ENCODE results near the gene AKAP13. TPM values are rescaled to one million over a fixed set of nuclear protein-coding genes. Genes with fewer than 3 reads are reported as not detected.

The AKAP13 gene
- polyA plus RNA-seq, 1 experiment = 15.5 TPM

DNA sequence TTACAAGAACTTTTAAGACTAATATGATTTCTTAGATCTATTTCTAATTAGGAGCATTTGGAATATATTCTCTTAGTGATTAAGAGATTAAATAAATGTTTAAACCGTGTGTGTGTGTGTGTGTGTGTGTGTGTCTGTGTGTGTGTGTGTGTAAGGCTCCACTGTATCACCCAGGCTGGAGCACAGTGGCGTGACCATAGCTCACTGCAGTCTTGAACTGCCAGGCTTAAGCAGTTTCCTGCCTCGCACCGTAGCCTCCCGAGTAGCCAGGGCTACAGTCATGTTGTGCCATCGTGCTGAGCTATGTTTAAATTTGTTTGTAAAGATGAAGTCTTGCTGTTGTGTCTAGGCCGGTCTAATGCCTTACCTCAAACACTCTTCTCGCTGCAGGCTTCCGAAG, 305.0 kb downstream of the AKAP13 start:
- Histone ChIP-seq H3K27me3 (ENCODE audit: control insufficient read depth, insufficient read depth, low read length) (no peaks in the 10 kb centered on the region), H3K27ac (ENCODE audit: low read depth, low read length) (no peak overlapping the region), H3K4me3 (ENCODE audit: low read depth, low read length) (no peak overlapping the region), H3K9me3 (ENCODE audit: control insufficient read depth, insufficient read depth, low read length) (no peaks in the 10 kb centered on the region)
- ChIA-PET CTCF (no interaction called here), POLR2A (no interaction called here)
- no peak for DNase-seq (ENCODE audit: low read depth, low spot score)
- TF ChIP-seq, protein P1, sequence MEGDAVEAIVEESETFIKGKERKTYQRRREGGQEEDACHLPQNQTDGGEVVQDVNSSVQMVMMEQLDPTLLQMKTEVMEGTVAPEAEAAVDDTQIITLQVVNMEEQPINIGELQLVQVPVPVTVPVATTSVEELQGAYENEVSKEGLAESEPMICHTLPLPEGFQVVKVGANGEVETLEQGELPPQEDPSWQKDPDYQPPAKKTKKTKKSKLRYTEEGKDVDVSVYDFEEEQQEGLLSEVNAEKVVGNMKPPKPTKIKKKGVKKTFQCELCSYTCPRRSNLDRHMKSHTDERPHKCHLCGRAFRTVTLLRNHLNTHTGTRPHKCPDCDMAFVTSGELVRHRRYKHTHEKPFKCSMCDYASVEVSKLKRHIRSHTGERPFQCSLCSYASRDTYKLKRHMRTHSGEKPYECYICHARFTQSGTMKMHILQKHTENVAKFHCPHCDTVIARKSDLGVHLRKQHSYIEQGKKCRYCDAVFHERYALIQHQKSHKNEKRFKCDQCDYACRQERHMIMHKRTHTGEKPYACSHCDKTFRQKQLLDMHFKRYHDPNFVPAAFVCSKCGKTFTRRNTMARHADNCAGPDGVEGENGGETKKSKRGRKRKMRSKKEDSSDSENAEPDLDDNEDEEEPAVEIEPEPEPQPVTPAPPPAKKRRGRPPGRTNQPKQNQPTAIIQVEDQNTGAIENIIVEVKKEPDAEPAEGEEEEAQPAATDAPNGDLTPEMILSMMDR (IDR thresholded peaks at IDR 0.05; ENCODE audit: low read depth, low read length) = no peak

DNA sequence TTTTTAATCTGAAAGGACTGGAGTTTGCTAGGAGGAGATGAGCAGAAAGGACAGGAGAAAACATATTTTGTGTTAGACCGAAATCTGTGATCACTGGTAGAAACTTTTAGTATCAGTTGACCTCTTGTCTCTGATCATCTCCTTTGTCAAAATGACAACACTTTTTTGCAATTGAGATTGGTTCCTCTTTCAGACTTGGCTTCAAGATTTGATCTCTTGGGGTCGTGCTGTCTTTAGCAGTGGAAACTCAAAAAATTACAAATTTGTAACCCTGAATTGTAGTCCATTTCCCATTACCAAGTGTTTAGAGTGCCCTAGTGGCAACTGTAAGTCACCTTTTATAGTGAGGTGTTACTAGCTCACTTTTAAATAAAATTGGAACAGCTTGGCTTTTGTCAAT, 306.9 kb downstream of the AKAP13 start:
- ChIA-PET CTCF (no interaction called here), POLR2A (no interaction called here)
- TF ChIP-seq, protein P1 (IDR thresholded peaks at IDR 0.05; ENCODE audit: low read depth, low read length) = no peak
- Histone ChIP-seq H3K4me3 (ENCODE audit: low read depth, low read length) (no peak overlapping the region), H3K27ac (ENCODE audit: low read depth, low read length) (no peak overlapping the region), H3K27me3 (ENCODE audit: control insufficient read depth, insufficient read depth, low read length) (no peaks in the 10 kb centered on the region), H3K9me3 (ENCODE audit: control insufficient read depth, insufficient read depth, low read length) (no peaks in the 10 kb centered on the region)
- DNase-seq (ENCODE audit: low read depth, low spot score) = no peak

DNA sequence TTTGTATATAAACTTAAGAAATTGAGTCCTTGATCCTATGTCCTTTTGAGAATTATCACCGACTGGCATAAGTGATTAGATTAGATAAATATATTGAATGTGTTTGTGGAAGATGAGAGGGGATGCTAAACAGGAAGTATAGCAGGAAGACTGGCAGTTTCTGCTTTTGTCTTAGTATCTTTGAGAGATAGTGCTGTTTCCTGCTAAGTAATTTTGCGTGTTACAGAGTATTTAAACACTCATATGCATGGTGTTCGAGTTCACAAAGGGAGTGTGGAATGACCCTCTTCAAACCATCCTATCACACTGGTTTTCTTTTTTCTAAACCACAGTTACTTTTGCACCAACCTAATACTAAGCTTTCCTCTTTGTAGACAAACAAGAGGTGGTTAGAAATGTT, 308.3 kb downstream of the AKAP13 start:
- no peak for DNase-seq (ENCODE audit: low read depth, low spot score)
- ChIA-PET CTCF (interaction anchor here (1.1 kb wide), 1 partner anchor 14 kb away, joined by 3 read pairs; no protein-coding TSS in a partner anchor), POLR2A (no interaction called here)
- H3K4me3 ChIP-seq (ENCODE audit: low read depth, low read length) = no peak overlapping the region
- TF ChIP-seq, protein P1 (IDR thresholded peaks at IDR 0.05; ENCODE audit: low read depth, low read length) = no peak
- H3K27ac ChIP-seq (ENCODE audit: low read depth, low read length) = no peak overlapping the region
- no peaks in the 10 kb centered on the region for H3K9me3 ChIP-seq (ENCODE audit: control insufficient read depth, insufficient read depth, low read length)
- no peaks in the 10 kb centered on the region for H3K27me3 ChIP-seq (ENCODE audit: control insufficient read depth, insufficient read depth, low read length)

DNA sequence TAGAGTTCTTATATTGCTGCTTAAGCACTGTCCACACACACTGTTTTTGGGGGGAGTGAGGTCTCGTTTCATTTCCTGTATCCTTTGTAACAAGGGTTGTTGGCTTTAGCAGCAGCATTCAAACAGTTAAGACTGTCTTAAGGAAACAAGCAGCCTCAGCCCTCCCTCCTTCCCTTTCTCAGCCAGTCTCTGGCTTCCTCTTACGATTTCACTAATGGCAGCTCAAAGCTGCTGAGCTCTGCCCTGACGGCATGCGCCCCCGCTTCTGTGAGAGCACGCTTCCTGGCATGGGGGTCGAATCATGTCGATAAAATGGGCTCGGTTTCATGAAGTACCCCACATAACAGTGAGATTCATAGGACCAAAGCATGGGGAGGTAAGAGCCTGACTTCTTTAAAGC, 309.3 kb downstream of the AKAP13 start:
- Histone ChIP-seq H3K9me3 (ENCODE audit: control insufficient read depth, insufficient read depth, low read length) (no peaks in the 10 kb centered on the region), H3K4me3 (ENCODE audit: low read depth, low read length) (peak overlapping the region; percentile 48), H3K27me3 (ENCODE audit: control insufficient read depth, insufficient read depth, low read length) (no peaks in the 10 kb centered on the region), H3K27ac (ENCODE audit: low read depth, low read length) (no peak overlapping the region)
- peak; percentile 44 for DNase-seq (ENCODE audit: low read depth, low spot score)
- ChIA-PET POLR2A (interaction anchor here (0.5 to 0.6 kb wide), 2 partner anchors 10 to 309 kb away, joined by 3 read pairs; partner anchors contain the start of gene AKAP13), CTCF (no interaction called here)
- TF ChIP-seq, protein P1 (IDR thresholded peaks at IDR 0.05; ENCODE audit: low read depth, low read length) = no peak

DNA sequence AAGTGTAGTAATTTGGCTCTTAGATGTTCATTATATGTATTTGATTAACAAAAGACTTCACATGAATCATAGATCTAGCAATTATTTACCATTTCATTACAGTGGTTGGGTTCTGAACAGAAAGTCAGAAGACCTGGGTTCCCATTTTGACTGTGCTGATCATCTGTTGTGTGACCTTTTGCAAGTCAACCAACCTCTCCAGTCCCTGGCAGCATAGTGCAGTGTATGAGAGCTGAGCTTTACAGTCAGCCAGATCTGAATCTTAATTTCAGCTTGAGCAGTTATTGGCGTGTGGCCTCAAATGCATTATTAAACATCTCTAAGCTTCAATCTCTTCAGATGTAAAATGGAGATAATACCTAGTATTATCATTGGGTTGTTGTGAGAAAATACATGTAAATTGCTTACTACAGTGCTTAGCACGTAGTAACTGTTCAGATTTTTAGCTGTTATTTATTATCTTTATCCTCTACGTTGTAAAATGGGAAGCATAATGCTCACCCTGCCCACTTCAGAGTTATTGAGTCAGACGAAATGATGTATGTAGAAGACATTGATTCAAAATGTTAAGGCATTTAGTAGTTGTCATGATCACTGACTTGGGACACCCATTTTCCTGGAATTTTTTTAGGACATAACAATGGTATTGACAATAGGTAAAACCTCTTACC, 310.3 kb downstream of the AKAP13 start:
- no peaks in the 10 kb centered on the region for H3K27me3 ChIP-seq (ENCODE audit: control insufficient read depth, insufficient read depth, low read length)
- no peak overlapping the region for H3K27ac ChIP-seq (ENCODE audit: low read depth, low read length)
- ChIA-PET CTCF (interaction anchor here (0.6 to 1.2 kb wide), 2 partner anchors 15 to 30 kb away, joined by 3 to 6 read pairs; no protein-coding TSS in a partner anchor), POLR2A (interaction anchor here (0.6 kb wide), 1 partner anchor 310 kb away, joined by 3 read pairs; the partner anchor contains the start of gene AKAP13)
- H3K9me3 ChIP-seq (ENCODE audit: control insufficient read depth, insufficient read depth, low read length) = no peaks in the 10 kb centered on the region
- TF ChIP-seq, protein P1 (IDR thresholded peaks at IDR 0.05; ENCODE audit: low read depth, low read length) = no peak
- DNase-seq (ENCODE audit: low read depth, low spot score) = no peak
- no peak overlapping the region for H3K4me3 ChIP-seq (ENCODE audit: low read depth, low read length)

All from AG04450 (cell line).